GM06990 (cell line): ENCODE measurements around the gene MAP10.

Experiments
- DNase-seq: peaks from one replicate; pipeline ENCODE4 v3.0.0-alpha.2; 2011; ENCODE audit not compliant: insufficient read length; ENCODE audit errors: extremely low read depth
- H3K27me3 ChIP-seq: replicated peaks from 2 replicates; pipeline ENCODE4 v1.6.0; 2011; ENCODE audit warnings: low read length; ENCODE audit not compliant: control insufficient read depth, insufficient read depth
- H3K36me3 ChIP-seq: 2 replicates; pipeline ENCODE4 v1.5.1; 2011; ENCODE audit warnings: low read length; ENCODE audit not compliant: control insufficient read depth, insufficient read depth
- H3K4me3 ChIP-seq: replicated peaks from 2 replicates; pipeline ENCODE4 v1.5.1; 2011; ENCODE audit warnings: low read depth, mild to moderate bottlenecking, control low read depth, low read length
- CTCF ChIP-seq: IDR thresholded peaks from 2 replicates; pipeline ENCODE4 v1.5.1; 2011; ENCODE audit warnings: low read length, control low read depth, mild to moderate bottlenecking, inconsistent platforms; ENCODE audit not compliant: insufficient read depth, poor library complexity, severe bottlenecking

The MAP10 gene

GRCh38 chr1:232831895-232832294, 26.7 kb downstream of the MAP10 start:
- TF ChIP-seq CTCF = no peak
- DNase-seq = no peak

GRCh38 chr1:232834066-232834465, 28.9 kb downstream of the MAP10 start:
- TF ChIP-seq CTCF = no peak
- Histone ChIP-seq H3K36me3 (no peaks in the 10 kb centered on the region), H3K4me3 (no peak overlapping the region), H3K27me3 (no peaks in the 10 kb centered on the region; the same call in 1 of the 2 replicates)
- no peak for DNase-seq

More at GRCh38 chr1:232831895-232832294, 26.7 kb downstream of the MAP10 start:
- Histone ChIP-seq H3K27me3 (no peaks in the 10 kb centered on the region; the same call in 1 of the 2 replicates), H3K4me3 (no peak overlapping the region), H3K36me3 (no peaks in the 10 kb centered on the region)

GRCh38 chr1:232835166-232835565, 29.9 kb downstream of the MAP10 start:
- no peak for TF ChIP-seq CTCF
- no peaks in the 10 kb centered on the region for H3K36me3 ChIP-seq
- no peaks in the 10 kb centered on the region; the same call in 1 of the 2 replicates for H3K27me3 ChIP-seq
- H3K4me3 ChIP-seq = no peak overlapping the region
- DNase-seq = no peak

GRCh38 chr1:232837087-232837486, 31.9 kb downstream of the MAP10 start:
- Histone ChIP-seq H3K36me3 (no peaks in the 10 kb centered on the region), H3K27me3 (no peaks in the 10 kb centered on the region; the same call in 1 of the 2 replicates), H3K4me3 (no peak overlapping the region)
- no peak for DNase-seq
- no peak for TF ChIP-seq CTCF

GRCh38 chr1:232841823-232842565, 36.8 kb downstream of the MAP10 start:
- no peak for DNase-seq
- Histone ChIP-seq H3K4me3 (no peak overlapping the region), H3K36me3 (no peaks in the 10 kb centered on the region), H3K27me3 (no peaks in the 10 kb centered on the region)
- TF ChIP-seq CTCF = no peak

- Histone ChIP-seq H3K4me3 (no peak overlapping the region), H3K36me3 (no peaks in the 10 kb centered on the region), H3K27me3 (no peaks in the 10 kb centered on the region)
- no peak for DNase-seq
- no peak for TF ChIP-seq CTCF
Measured at GRCh38 chr1:232844791-232845190, 39.6 kb downstream of the MAP10 start.
